ENCODE data around the gene HMCN1.

The HMCN1 gene

DNA sequence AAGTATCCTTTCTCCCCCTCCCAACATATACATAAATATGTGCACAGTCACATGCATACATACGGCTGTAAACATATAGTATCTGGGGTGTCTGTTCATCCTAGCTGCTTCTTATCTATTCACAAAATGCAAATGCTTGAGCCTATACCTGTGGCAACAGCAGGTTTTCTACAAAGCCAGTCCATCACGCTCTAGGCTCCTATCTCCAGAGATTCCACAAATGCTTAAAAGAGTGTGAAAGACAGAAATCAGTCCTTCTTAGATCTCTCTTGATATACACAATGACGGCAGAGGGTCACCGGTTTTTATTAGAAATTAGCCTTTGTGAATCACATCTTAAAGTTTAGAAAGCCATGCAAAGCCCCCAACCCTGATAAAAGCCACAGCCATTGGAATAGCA lies 501.5 kb downstream of the HMCN1 start:
- no peak for DNase-seq (ENCODE audit: low spot score)
- no peaks in the 10 kb centered on the region for H3K36me3 ChIP-seq (ENCODE audit: low read depth)
- H3K9me3 ChIP-seq (ENCODE audit: severe bottlenecking), result no peaks in the 10 kb centered on the region
- no peak overlapping the region for H3K27ac ChIP-seq (ENCODE audit: poor library complexity, severe bottlenecking)
- H3K27me3 ChIP-seq (ENCODE audit: insufficient read depth, poor library complexity, severe bottlenecking), result no peaks in the 10 kb centered on the region
- peaks cover 5% of the 10 kb centered on the region for H3K4me1 ChIP-seq (ENCODE audit: insufficient read depth, poor library complexity, severe bottlenecking)
- no peak for ATAC-seq (ENCODE audit: low read depth)
- H3K4me3 ChIP-seq (ENCODE audit: severe bottlenecking), result no peak overlapping the region
- TF ChIP-seq, protein P1, sequence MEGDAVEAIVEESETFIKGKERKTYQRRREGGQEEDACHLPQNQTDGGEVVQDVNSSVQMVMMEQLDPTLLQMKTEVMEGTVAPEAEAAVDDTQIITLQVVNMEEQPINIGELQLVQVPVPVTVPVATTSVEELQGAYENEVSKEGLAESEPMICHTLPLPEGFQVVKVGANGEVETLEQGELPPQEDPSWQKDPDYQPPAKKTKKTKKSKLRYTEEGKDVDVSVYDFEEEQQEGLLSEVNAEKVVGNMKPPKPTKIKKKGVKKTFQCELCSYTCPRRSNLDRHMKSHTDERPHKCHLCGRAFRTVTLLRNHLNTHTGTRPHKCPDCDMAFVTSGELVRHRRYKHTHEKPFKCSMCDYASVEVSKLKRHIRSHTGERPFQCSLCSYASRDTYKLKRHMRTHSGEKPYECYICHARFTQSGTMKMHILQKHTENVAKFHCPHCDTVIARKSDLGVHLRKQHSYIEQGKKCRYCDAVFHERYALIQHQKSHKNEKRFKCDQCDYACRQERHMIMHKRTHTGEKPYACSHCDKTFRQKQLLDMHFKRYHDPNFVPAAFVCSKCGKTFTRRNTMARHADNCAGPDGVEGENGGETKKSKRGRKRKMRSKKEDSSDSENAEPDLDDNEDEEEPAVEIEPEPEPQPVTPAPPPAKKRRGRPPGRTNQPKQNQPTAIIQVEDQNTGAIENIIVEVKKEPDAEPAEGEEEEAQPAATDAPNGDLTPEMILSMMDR (IDR thresholded peaks at IDR 0.05; ENCODE audit: poor library complexity, severe bottlenecking), result no peak

DNA sequence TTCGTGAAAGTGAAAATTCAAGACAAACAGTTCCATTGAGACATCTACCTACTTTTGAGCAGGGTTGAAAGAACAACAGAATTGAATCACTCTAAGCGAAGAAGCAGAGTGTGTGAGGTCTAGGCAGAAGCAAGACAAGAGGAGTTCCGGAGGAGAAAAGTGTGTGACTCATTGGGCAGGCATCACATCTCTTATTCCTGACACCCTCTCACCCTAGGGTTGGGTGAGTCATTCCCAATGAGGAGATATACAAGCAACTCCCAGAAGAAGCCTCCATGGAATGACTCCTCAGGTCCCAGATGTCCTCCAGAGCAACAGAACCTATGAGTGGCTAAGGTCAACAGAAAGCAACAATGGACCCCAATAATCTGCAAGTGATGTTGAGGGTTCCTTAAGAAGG lies 502.7 kb downstream of the HMCN1 start:
- H3K27me3 ChIP-seq (ENCODE audit: insufficient read depth, poor library complexity, severe bottlenecking), result no peaks in the 10 kb centered on the region
- H3K4me3 ChIP-seq (ENCODE audit: severe bottlenecking), result no peak overlapping the region
- no peaks in the 10 kb centered on the region for H3K36me3 ChIP-seq (ENCODE audit: low read depth)
- H3K4me1 ChIP-seq (ENCODE audit: insufficient read depth, poor library complexity, severe bottlenecking), result peaks cover 5% of the 10 kb centered on the region
- TF ChIP-seq, protein P1 (IDR thresholded peaks at IDR 0.05; ENCODE audit: poor library complexity, severe bottlenecking), result no peak
- DNase-seq (ENCODE audit: low spot score), result no peak
- H3K27ac ChIP-seq (ENCODE audit: poor library complexity, severe bottlenecking), result no peak overlapping the region
- H3K9me3 ChIP-seq (ENCODE audit: severe bottlenecking), result no peaks in the 10 kb centered on the region
- peak; percentile 97 for ATAC-seq (ENCODE audit: low read depth)

GRCh38 chr1:186239171-186239570 lies 505.0 kb downstream of the HMCN1 start:
- Histone ChIP-seq H3K9me3 (ENCODE audit: severe bottlenecking) (no peaks in the 10 kb centered on the region), H3K27ac (ENCODE audit: poor library complexity, severe bottlenecking) (no peak overlapping the region), H3K4me1 (ENCODE audit: insufficient read depth, poor library complexity, severe bottlenecking) (peaks cover 5% of the 10 kb centered on the region), H3K27me3 (ENCODE audit: insufficient read depth, poor library complexity, severe bottlenecking) (no peaks in the 10 kb centered on the region), H3K36me3 (ENCODE audit: low read depth) (no peaks in the 10 kb centered on the region), H3K4me3 (ENCODE audit: severe bottlenecking) (no peak overlapping the region)
- TF ChIP-seq, protein P1 (IDR thresholded peaks at IDR 0.05; ENCODE audit: poor library complexity, severe bottlenecking), result no peak
- ATAC-seq (ENCODE audit: low read depth), result no peak
- DNase-seq (ENCODE audit: low spot score), result no peak

DNA sequence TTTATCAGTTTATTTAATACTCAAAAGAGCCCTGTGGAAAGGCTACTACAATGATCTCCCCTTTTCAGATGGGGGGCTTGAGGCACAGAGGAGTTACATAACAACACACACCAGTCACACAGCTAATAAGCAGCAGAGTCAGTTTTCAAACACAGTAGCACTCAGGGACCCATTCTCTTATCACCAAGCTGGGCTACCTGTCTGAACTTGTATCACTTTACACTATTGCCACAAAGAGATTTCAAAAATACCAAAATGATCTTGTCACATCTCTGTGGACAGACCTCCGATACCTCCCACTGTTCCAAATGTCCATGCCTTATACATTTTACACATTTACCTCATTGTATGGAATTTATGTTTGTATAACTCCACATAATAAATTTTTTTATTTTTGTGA lies 506.2 kb downstream of the HMCN1 start:
- TF ChIP-seq, protein P1 (IDR thresholded peaks at IDR 0.05; ENCODE audit: poor library complexity, severe bottlenecking), result no peak
- no peak overlapping the region for H3K27ac ChIP-seq (ENCODE audit: poor library complexity, severe bottlenecking)
- no peaks in the 10 kb centered on the region for H3K27me3 ChIP-seq (ENCODE audit: insufficient read depth, poor library complexity, severe bottlenecking)
- no peaks in the 10 kb centered on the region for H3K9me3 ChIP-seq (ENCODE audit: severe bottlenecking)
- ATAC-seq (ENCODE audit: low read depth) (no peak), DNase-seq (ENCODE audit: low spot score) (no peak)
- H3K4me1 ChIP-seq (ENCODE audit: insufficient read depth, poor library complexity, severe bottlenecking), result peaks cover 5% of the 10 kb centered on the region
- H3K36me3 ChIP-seq (ENCODE audit: low read depth), result no peaks in the 10 kb centered on the region
- H3K4me3 ChIP-seq (ENCODE audit: severe bottlenecking), result no peak overlapping the region

Measured in RWPE2 (cell line).